Stimulated activated CD8-positive, alpha-beta memory T cell treated with anti-CD3 and anti-CD28 coated beads, Interleukin-15, amount 100 ng/mL, for 1 hour (primary cell): ENCODE measurements around the gene PGLYRP3.

Experiments
- DNase-seq: peaks from one replicate; pipeline ENCODE4 v3.0.0-alpha.2; 2020; ENCODE audit warnings: low read depth

The PGLYRP3 gene

DNA sequence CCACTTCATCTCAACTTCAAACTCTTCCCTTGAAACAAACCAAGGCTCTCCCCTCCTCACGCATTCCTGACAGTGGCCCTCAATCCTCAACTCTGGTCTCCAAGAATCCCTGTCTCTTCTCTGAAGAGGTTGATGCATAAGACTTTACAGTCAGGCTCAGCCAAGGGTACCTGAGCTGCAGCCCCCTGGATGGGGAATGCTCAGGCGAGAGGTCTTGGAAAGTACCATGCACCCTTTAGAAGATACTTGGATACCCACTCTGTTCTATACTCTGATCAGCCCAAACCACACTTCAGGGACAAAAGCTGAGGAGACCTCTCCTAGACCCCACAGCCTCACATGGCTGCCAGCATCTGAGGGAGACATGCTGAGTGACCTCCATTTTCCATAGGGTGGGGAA, 536 bp upstream of the PGLYRP3 start:
- no peak for DNase-seq

DNA sequence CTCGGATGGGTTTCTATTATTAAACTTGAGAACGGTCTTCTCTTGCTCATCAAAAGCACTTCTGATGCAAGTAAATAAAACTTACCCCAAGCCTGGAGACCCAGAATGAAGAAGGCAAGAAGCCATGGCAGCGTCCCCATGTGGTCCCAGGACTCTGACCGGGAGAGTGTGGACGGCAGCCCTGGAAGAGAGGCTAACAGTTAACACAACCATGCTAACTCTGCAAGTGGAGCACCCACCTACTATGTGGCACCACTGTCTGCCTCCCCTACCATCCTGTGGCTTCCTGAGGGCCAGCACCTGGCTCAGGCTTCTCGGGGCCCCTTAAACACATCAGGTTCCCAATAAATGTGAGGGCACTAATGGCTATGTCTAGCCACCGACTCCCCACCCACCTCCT, 2.2 kb downstream of the PGLYRP3 start:
- DNase-seq: no peak

DNA sequence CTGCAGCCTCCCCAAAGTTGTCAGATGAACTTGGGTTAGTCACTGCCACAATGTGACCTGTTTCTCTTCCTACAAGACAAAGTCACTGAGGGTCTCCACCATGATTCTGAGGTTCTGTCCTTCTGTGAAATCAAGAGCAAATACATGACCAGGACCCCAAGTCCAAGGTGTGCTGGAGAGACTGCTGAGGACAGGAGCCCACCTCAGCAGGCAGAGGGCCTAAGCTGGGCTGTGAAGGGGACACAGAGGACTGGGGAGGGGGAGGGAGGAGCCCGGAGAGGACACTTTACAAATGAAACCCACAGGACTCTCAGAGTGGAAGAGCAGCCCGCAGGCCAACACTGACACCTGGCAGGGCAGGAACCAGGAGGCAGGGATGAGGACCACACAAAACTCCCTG, 3.3 kb downstream of the PGLYRP3 start:
- no peak for DNase-seq

DNA sequence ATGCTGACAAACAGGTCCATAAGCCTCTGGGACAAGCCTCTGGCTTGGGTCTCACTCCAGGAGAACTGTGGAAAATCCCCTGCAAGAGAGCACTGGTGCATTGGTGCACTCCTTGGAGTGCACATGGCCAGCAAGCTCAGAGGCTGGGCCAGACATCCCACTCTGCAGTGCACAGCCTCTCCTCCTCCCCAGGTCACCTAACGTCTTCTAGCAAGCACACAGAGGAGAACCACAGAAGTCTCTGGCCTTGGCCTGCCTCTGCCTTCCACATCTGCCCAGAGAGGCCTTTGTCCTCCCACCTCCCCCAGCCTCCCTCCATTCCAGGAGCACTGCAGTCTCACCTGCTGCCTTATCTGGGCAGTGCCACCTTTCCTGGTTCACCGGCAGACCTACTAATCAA, 4.2 kb downstream of the PGLYRP3 start:
- DNase-seq: no peak

DNA sequence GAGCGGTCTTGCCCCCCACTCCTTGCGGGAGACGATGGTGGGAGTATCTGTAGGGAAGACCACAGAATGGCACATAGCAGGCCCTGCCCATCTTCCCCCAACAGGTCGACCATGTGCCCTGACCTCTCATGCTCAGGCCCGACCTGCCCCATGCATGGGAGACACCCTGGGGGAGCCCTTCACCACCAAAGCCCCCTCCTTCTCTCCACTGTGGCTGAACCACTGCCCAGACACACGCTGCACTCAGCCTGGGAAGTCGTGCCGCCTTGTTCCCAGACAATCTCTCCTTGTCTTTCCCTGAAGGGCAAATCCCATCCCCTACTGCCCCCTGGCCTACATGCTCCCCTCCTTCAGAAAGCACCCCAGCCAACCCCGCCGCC, 5.5 kb downstream of the PGLYRP3 start:
- DNase-seq: no peak

DNA sequence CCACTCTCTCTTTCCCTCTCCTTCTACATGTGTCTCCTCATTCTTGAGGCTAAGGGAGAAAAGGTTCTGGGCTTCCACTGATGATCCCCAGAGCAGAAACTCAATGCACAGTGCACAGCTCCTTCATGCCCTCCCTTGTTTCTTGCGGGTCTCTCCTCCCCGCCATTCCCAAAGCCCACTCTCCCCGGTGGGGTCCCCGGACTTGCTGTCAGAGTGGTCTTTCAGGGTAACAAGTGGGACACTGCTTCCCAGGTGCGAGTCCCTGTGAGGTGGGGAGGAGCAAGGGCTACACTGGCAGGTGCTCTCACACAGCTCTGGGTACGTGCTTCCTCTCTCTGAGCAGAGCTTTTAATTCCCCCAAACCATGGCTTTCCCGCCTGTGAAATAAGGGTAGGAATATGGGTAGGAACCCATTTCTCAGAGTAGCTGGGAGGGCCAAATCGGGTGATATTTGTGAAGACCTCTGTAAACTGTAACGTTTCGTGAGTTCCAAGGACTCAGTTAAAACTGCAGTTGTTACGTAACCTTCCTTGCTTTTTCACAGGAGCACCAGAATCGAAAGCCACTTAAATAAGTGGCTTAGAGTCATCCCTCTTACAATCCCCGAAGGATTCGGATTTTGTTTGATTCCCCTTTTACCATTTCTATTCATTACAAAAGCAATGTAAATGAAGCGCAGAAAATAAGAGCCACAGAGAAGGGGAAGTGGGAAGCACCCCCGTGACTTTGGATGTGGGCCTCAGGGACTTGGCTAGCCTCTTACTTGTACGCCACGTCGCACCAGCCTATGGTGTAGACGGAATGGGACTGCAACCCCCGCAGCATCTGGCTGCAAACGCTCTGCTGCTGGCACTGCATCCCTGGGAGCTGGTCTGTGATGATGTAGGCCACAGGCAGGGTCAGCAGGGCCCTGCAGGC, 6.2 kb downstream of the PGLYRP3 start:
- DNase-seq: no peak

DNA sequence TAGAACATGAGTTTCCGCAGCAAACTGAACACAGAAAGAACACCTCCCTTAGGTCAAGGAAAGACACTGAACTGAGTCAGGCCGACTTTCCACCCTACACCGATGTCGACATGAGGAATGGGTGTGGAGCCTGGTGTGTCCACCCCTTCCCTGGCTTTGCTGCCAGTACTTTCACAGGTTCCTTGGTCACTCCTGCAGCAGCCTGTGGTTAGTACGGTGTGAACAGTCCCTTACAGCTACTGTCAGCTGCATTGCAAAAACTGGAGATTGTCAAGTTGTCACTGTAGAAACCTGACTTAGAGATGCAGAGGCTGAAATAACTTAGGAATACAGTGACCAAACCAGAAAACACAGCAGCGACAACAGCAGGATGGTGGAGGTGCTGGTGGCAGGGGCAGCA, 7.1 kb downstream of the PGLYRP3 start:
- no peak for DNase-seq

DNA sequence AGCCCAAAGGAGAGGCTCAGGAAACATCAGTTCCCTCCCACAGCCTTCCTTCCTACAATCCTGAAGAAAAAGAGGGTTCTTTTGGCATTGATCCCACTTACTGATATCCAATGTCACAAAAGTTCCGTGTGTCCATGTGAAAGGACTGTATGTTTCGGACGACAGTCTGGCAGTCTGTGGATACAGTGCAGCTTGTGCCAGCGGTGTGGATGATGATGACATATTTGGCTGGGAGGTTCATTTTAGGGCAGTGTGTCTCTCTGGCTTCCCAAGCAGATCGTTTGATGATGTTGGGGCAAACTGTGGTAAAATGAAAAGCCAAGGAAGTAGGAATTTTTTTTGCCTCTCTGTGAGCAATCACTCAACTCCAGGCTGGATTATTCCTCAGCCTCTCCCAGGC, 10.4 kb downstream of the PGLYRP3 start:
- no peak for DNase-seq

DNA sequence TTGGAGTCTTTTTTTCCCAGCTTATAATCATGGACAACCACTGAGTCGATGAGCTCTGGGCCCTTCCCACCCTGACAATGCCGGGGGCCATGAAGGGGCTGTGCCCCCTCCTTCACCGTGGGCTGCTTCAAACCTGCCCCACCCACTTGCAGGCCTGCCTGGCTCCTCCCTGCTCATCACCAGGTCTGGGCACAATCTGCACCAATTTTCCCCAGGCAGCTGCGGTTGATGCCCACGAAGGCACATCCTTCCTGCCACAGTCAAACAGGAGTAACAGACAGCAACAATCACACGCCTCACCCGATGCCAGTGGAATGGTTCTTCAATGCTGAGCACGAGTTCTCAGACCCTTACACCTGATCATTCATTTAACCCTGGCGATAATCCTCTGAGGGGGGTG, 18.9 kb downstream of the PGLYRP3 start:
- no peak for DNase-seq

DNA sequence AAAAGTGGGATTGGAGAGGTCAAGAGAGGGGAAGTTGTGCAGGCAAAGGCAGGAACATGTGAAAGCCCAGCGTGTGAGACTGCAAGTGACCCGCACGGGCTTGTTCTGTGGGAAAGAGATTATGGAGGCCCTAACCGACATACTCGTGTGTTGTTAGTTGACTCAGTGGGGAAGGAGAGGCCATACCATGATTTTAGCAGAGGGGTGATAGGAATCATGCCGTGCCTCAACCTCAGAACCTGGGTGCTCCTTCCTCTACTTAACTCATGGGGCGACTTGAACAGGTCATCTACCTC, 19.3 kb downstream of the PGLYRP3 start:
- no peak for DNase-seq

DNA sequence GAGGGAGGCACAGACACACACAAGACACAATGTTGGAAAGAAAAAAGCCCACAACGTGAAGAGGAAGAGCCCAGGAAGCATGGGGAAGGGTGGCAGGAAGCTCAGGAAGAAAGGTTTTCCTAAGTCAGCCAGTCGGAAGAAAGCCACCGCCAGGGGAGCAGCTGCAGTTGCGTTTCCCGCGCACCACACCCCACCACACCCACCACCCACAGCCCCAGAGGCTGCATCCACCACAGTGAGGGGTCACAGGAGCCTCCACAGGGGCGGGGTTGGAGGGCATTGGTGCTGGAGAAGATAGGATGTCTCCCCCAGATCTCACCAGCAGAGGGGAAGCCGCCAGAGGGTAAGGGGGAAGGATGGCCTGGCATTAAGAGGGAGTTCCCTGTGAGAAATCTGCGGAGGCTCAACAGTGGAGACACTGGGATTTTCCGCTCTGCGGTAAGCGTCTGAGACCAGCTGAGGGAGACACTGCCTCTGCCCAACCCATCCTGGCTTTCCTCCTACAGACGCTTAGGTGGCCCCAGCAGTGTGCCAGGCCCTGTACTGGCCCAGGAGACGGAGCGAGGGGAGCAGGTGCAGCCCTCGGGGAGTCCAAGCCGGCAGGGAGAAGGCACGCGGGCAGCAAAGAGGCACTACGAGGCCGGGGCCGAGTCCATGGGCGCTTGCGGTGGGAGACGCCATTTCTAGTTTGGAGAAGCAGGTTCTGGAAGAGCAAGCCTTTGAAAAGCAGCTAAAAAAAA, 19.8 kb downstream of the PGLYRP3 start:
- no peak for DNase-seq

DNA sequence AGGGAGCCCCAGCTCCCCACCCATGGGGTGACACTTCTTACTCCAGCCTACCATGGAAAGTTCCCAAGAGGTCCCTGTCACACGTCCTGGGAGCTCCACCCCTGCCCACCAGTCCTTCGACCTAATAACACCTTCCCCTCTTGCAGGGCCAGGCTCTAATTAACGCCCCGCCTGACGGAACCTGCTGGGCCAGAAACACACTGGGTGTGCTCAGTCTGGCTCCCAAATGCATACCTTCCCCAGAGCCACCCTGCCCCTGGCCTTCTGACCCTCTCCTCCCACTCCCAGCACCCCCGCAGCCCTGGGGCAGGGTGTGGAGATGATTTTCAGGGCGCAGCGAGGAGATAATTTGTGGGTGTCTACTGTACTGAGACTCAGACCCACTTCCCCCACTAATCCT, 20.6 kb downstream of the PGLYRP3 start:
- DNase-seq: no peak

DNA sequence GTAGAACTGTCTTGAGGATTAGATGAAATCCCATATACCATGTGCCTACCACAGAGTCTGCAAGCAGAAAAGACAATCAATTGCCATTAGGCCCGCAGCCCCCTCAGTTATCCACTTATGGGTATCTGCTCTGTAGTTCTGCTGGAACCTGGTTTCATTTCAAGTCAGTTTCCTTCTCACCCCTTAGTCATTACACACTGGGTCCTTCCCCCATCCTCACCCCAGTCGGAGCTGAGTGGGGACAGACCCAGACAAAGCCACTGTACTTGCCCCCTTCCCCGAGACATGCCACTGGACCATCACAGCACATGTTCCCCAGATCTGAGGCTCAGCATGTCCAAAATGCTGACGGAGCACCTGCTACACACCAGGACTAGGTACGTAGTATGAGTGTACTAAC, 21.2 kb downstream of the PGLYRP3 start:
- no peak for DNase-seq

DNA sequence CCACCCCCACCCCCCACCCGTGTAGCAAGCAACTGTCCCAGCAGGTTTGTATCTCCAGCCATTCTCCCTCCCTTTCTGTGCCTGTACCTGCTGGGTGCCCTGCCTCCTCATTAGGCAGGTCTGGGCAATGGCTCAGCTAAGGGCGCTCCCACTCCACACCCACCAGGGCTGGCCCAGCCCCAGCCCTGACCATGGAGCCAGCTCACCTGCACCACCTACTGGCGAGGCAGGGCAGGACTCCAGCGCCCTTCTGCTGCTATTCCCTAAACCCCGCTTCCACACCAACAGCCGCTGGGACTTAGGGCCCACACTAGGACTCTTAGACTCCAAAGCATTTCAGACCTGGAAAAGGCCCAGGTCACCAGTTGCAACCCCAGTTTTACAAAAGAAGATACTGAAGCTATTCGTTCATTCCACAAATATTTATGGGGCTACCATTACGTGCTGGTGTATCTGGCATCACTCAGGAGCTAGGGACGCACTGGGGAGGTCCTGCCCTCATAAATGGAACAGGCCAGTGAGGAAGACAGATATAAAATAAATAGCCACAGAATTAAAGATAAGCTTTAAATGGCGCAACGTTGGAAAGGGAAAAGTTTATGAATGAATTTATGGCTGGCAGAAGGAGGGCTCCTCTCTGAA, 24.0 kb downstream of the PGLYRP3 start:
- no peak for DNase-seq

DNA sequence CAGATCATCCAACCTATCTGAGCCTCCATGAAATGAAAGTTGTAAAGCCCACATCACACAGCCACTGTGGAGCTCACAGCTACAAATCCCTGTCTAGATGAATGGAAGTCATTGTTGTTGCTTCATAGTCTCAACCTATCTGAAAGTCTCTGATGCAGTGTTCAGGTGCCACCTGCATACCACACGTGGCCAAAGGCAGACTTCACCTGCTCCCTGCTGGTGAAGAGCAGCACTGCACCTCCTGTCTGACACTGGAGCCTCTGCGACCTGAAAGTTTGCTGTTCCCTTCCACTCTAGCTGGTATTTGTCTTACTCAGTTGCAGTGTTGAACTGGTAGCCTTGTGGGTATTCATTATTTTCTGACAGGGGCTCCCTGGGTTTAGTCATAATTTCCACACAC, 34.9 kb downstream of the PGLYRP3 start:
- DNase-seq: no peak

DNA sequence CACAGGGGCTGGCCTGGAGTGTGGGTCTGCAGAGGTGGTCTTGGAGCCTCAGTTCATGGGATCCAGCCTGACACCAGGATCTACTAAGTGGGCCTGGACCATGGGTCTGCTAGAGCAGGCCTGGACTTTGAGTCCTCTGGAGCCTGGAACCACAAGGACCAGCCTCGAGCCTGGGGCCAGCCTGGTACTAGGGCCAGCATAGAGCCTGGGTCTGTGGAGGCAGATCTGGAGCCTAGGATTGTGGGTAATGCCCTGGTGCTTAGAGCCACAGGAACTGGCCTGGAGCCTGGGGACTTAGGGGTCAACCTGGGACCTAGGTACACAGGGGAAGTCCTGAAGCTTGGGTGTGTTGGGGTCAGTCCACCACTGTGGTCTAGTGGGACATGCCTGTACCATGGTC, 40.6 kb downstream of the PGLYRP3 start:
- DNase-seq: no peak

DNA sequence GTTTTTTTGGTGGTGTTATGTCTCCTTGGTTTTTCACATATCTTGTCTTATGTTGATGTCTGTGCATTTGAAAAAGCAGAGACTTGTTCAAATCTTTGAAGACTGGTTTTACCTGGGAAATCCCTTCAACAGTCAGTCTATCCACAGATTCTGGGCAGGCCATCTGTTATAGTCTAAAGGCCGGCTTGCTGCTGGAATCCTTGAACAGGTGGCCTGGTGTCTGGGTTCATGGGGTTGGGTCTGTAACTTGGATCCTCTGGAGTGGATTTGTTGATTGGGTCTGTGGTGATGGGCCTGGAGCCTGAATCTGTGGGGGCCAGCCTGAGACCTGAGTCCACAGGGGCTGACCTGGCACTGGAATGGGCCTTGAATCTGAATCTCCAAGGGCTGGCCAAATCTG, 41.0 kb downstream of the PGLYRP3 start:
- DNase-seq: no peak

DNA sequence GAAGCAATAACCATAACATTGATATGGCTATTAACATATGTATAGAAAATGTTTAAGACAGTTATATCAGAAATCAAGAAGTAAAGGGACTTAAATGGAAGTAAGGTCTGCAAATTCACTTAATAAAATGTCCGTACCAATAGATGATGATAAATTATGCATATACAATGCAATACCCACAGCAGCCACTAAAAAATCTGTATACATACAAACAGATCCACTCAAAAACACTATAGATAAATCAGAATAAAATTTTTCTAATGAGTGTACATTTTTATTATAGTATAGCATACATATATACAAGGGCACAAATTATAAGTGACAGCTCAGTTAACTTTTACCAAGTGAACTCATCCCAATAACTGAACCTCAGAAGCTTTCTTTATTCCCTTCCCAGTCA, 47.3 kb downstream of the PGLYRP3 start:
- DNase-seq: no peak

DNA sequence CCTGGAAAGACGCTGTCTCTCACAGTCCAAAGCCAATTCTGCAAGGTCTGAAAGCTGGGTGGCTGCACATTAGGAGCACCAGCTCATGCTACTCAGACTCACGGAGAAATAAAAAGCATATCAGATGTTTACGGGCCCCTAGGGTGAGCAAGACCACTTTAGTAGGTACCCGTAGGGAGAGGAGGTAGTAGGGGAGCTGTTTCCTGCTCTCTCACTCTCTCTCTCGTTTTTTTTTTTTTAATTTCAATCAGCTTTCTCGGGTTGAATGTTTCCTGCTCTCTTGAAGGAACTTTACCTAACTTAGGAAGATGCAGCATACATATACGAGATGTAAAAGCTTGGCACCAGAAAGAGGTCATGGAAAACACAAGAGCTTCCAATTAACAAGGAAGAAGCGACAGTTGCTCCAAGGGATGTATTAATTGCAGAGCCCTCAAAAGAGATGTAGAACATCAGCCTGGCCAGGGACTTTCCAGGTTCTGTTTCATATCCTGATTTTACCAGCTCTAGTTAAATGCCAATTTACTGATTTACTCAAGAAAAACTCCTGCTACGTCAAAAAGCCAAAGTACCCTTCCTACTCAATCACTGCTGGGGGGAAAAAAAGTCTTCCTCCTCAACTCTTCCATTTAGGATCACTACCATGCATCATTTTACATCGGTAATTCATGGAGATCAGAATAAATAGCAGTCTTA, 50.1 kb downstream of the PGLYRP3 start:
- no peak for DNase-seq

DNA sequence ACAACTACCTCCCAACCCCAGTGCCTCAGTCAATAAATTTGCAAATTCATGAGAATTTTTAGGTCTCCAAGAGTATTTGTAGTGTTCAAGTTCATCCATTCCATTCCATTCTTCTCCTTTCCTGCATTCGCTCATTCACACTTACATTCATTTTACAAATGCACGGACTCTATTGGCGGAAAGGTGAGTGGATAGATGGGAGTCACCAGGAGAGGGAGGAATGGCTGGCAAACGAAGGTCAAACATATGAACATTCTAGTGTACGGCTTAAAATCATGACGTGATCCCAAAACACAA, 50.7 kb downstream of the PGLYRP3 start:
- DNase-seq: no peak

DNA sequence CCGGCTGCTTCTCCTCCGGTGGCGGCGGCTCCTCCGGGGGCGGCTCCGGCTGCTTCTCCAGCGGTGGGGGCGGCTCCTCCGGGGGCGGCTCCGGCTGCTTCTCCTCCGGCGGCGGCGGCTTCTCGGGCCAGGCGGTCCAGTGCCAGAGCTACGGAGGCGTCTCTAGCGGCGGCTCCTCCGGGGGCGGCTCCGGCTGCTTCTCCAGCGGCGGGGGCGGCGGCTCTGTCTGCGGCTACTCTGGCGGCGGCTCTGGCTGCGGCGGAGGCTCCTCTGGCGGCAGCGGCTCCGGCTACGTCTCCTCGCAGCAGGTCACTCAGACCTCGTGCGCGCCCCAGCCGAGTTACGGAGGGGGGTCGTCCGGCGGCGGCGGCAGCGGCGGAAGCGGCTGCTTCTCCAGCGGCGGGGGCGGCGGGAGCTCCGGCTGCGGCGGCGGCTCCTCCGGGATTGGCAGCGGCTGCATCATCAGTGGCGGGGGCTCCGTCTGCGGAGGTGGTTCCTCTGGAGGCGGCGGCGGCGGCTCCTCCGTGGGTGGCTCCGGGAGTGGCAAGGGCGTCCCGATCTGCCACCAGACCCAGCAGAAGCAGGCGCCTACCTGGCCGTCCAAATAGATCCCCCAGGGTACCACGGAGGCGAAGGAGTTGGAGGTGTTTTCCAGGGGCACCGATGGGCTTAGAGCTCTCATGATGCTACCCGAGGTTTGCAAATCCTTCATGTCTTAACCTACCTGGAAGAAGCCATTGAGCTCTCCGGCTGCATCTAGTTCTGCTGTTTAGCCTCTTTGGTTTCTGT, 51.3 kb downstream of the PGLYRP3 start:
- no peak for DNase-seq
